Amniotic epithelial cell (primary cell): Measurements from ENCODE around the gene MOG.

Experiments used
- DNase-seq: peaks from one replicate; pipeline ENCODE4 v3.0.0-alpha.2; 2010; ENCODE audit warnings: low read depth

MOG gene

GRCh38 chr6:29676981-29677601, 20.2 kb downstream of the MOG start:
- peak; percentile 28 for DNase-seq

GRCh38 chr6:29678114-29678513, 21.2 kb downstream of the MOG start:
- DNase-seq: peak; percentile 29

- DNase-seq: no peak
Observed at GRCh38 chr6:29679962-29680361, 23.1 kb downstream of the MOG start.

- no peak for DNase-seq
Observed at GRCh38 chr6:29680416-29680815, 23.5 kb downstream of the MOG start.

GRCh38 chr6:29680904-29681303, 24.0 kb downstream of the MOG start, which contains the start of gene ZFP57:
Gene ZFP57 (minus strand): TSS chr6:29681152. CDS start chr6:29677003, 4,149 bp downstream.
- DNase-seq: no peak

GRCh38 chr6:29681811-29682210, 24.9 kb downstream of the MOG start:
- DNase-seq: peak; percentile 29

GRCh38 chr6:29685718-29686326, 28.9 kb downstream of the MOG start:
- no peak for DNase-seq

- no peak for DNase-seq
Observed at GRCh38 chr6:29694637-29695036, 37.7 kb downstream of the MOG start.

- DNase-seq: peak; percentile 20
Observed at GRCh38 chr6:29696147-29697125, 39.5 kb downstream of the MOG start.

- DNase-seq: no peak
Observed at GRCh38 chr6:29702519-29703103, 45.7 kb downstream of the MOG start.

GRCh38 chr6:29705389-29706231, 48.7 kb downstream of the MOG start:
- peak; percentile 46 for DNase-seq

- DNase-seq: no peak
Observed at GRCh38 chr6:29708432-29709179, 51.7 kb downstream of the MOG start.

- no peak for DNase-seq
Observed at GRCh38 chr6:29709188-29709587, 52.3 kb downstream of the MOG start.

GRCh38 chr6:29710281-29710941, 53.5 kb downstream of the MOG start:
- DNase-seq: no peak

- no peak for DNase-seq
Observed at GRCh38 chr6:29720863-29721262, 64.0 kb downstream of the MOG start.
